8988T (cell line): ENCODE data around the gene P2RY10.
"Not testable (repeated sequence)": the region's sequence is repeated elsewhere in the genome, so short reads cannot be mapped to it uniquely, and the experiment has no call there.

Experiments used
- DNase-seq: peaks from one replicate; pipeline ENCODE4 v3.0.0; 2011

P2RY10 gene

GRCh38 chrX:78945186-78945912 is at the start of gene P2RY10:
TSS of gene P2RY10 (plus strand) at chrX:78945391. CDS start at chrX:78960521, 15,130 bp downstream.
- no peak for DNase-seq

DNA sequence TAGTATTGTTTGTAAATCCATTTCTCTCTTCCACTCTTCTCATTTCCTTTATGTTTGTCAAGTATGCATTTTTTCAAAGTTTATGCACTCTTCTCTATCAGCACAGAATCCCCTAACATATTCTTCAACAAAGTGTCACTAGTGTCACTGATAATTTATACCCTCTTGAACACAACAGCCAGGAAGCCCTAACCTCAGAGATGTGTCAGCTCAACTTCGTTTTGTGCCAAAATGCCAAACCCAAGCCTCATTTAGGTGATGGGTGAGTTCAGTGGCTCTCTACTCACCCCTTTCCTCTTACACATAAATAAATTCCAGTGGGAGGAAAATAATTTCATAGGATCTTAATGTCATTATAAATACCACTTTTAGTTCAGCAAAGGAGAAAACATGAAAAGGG is 22.4 kb upstream of the P2RY10 start:
- no peak for DNase-seq

GRCh38 chrX:78923198-78924015 is 21.8 kb upstream of the P2RY10 start:
- no peak for DNase-seq

DNA sequence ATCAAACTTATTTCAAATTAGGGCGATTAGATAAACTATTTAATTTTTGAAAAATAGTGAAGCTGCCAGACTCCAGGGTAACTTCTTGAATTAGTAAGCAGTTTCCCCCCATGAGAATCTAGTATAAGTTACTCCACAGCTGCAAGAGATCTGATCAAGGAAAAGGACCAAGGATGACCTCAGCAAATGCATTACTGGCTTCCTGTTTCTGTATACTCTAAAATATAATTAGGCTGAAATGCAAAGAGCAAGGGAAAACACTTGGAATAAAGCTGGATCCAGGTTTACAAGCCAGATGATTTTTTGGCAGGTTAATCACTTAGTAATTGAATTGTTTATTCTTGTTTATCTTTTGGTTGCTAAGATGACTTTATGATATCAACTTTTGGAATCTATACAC is 13.4 kb upstream of the P2RY10 start:
- DNase-seq: no peak

DNA sequence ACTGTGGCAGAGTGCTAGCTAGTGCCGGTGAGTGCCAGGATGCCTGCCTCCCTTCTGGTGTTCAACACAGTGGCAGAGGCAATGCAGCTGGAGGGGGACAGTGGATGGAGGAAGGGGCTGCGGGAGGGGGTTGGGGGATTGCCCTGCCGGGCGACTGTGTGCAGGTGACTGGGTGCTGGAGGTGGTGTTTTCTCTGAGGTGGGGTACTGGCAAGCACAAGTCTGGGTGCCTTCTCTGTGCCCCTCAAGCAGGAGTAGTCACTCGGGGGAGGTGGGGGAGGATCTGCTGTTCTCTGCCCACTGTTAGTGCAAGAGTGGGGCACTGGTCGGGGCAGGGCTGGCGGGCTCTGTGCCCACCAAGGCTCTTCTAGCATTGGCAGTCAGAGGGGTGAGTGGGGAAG is 10.3 kb upstream of the P2RY10 start:
- no peak for DNase-seq

GRCh38 chrX:78944351-78944750 is 840 bp upstream of the P2RY10 start:
- no peak for DNase-seq

- DNase-seq: no peak
Observed at GRCh38 chrX:78946178-78946931, 1.2 kb downstream of the P2RY10 start.

GRCh38 chrX:78950009-78950835 is 5.0 kb downstream of the P2RY10 start:
- DNase-seq: no peak

GRCh38 chrX:78957049-78957767 is 12.0 kb downstream of the P2RY10 start:
- DNase-seq: no peak

- DNase-seq: no peak
Observed at GRCh38 chrX:78957768-78958130, 12.6 kb downstream of the P2RY10 start.

DNA sequence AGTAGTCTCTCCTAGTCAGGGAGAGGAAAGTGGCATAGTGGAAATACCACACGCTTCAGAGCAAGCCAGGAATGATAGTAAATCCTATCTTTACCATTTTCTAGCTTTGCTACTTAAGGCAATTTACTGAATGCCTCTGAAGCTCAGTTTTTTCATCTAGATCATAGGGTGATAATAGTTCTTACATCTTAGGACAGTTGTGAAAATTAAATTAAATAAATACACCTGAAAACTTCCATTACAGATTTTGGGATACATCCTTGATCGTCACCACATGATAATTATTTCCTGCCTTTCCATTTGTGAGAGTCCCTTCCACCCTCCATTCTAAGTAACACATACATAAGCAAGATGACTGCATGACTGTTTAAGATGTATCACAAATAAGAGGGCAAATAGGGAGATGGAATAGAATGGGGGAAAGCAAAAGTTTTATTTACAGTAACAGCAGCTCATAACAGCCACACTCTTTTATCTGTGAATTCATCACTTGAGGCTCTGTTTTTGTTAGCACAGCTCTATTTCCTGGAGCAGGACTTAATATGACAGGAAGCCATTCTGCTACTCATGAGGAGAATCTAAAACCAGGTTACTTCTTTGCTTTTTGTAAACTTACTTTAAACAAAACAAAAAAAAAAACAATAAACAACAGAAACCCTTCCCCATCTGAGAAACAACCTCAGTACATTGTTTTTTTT is 13.4 kb downstream of the P2RY10 start:
- DNase-seq: no peak

GRCh38 chrX:78960888-78961287 is 15.7 kb downstream of the P2RY10 start:
- DNase-seq: no peak

- DNase-seq: no peak
Observed at GRCh38 chrX:78964598-78964997, 19.4 kb downstream of the P2RY10 start.

- no peak for DNase-seq
Observed at GRCh38 chrX:78979789-78980464, 34.7 kb downstream of the P2RY10 start.

- no peak for DNase-seq
Observed at GRCh38 chrX:78989349-78989748, 44.2 kb downstream of the P2RY10 start.

DNA sequence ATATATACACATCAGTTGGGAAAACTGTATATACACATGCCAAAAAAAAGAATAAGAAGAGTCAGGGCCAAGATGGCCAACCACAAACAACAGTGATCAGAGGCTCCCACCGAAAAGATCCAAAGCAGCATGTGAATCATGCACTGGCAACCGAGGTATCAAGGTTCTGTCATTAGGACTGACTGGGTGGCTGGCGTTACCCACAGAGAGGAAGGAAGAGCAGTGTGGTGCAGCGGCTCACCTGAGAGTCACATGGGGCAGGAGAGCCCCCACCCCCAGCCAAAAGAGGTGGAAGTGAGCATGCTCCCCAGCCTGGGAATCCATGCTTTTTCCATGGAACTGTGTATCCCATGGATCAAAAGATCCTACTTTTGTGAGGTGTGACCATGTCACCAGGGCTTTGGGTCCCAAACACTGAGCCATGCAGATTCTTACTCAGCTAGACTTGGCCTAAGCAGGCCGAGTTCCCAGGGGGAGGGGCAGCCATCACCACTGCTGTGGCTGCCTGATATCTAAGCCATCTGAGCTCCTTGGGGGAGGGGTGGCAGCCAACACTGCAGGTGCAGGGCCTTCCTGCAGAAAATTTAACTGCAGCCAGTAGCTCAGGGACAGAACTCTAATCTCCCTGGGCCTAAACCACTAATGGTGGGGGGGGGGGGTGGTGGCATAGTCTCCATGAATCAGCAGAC is 52.8 kb downstream of the P2RY10 start:
- no peak for DNase-seq

- not testable (repeated sequence) for DNase-seq
Observed at GRCh38 chrX:79007540-79007939, 62.3 kb downstream of the P2RY10 start.
